22Rv1 (cell line): ENCODE data around the gene FTSJ1.

Source experiments
- H3K27ac ChIP-seq: fragments of 450-650 bp; 2 replicates; pipeline ENCODE4 v1.5.1; 2017
- CTCF ChIP-seq: fragments of 450-650 bp; IDR thresholded peaks from 2 replicates; pipeline ENCODE4 v1.5.1; 2017; ENCODE audit warnings: mild to moderate bottlenecking
- ZFX ChIP-seq: fragments of 450-650 bp; IDR thresholded peaks from 2 replicates; pipeline ENCODE4 v1.6.1; 2017; ENCODE audit warnings: antibody characterized with exemption, borderline replicate concordance

FTSJ1 gene

GRCh38 chrX:48478806-48479205 lies 2.8 kb downstream of the FTSJ1 start:
- H3K27ac ChIP-seq: no peak overlapping the region
- TF ChIP-seq ZFX (no peak), CTCF (no peak)

- no peak overlapping the region for H3K27ac ChIP-seq
- TF ChIP-seq ZFX (no peak), CTCF (no peak)
Measured at GRCh38 chrX:48480142-48480541, 4.1 kb downstream of the FTSJ1 start.

DNA sequence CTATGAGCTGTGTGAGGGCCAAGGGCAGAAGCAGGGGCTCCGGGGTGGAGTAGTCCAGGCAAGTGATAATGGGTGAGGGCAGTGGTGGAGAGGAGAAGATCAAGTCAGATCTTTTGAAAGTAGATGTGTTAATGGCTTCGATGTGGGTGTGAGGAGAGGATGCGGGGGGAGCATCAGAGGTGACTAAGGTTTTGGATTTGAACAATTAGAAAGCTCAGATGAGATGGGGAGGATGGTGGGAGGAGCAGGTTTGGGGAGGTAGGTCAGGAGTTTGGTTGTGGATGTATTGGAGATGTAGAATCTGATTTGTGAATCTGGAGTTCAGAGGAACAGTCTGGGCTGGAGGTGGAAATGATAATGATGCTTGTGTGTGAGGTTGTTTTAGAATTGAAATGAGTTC lies 4.6 kb downstream of the FTSJ1 start:
- TF ChIP-seq CTCF: no peak
- TF ChIP-seq ZFX: no peak
- no peak overlapping the region for H3K27ac ChIP-seq

DNA sequence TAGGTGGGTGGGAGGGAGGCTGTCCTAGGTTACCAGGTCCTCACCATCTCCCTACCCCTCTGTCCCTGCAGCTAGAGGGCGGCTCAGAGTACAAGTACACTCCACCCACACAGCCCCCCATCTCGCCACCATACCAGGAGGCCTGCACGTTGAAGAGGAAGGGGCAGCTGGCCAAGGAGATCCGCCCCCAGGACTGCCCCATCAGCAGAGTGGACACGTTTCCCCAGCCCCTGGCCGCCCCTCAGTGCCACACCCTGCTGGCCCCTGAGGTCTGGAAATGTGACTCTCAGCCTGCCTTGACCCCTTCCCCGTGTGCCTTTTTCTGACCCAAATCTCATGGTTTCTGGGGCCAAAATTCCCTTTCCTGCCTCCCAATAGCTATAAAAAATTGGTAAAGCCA lies 6.5 kb downstream of the FTSJ1 start:
- no peak overlapping the region for H3K27ac ChIP-seq
- TF ChIP-seq CTCF (no peak), ZFX (no peak)

GRCh38 chrX:48487362-48487798 lies 11.4 kb downstream of the FTSJ1 start:
- H3K27ac ChIP-seq: no peak overlapping the region
- TF ChIP-seq CTCF: no peak
- TF ChIP-seq ZFX: no peak

DNA sequence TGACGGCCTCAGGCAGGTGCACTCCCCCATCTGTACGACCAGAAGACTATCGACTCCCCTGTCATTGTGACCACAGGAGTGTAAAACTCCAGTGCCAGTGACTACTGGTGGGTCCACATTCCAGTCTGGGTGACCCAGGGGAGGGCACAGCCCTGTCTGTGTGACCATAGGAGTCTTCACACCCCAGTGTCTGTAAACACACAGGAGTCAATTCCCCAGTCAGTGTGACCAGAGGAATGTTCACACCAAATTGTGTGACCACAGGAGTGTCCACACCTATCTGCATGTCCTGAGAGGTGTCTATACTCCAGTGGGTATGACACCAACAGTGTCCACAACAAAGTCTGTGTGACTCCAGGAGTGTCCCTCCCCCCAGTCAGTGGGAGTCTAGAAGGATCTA lies 12.0 kb downstream of the FTSJ1 start:
- H3K27ac ChIP-seq: no peak overlapping the region
- TF ChIP-seq ZFX: no peak
- TF ChIP-seq CTCF: no peak

DNA sequence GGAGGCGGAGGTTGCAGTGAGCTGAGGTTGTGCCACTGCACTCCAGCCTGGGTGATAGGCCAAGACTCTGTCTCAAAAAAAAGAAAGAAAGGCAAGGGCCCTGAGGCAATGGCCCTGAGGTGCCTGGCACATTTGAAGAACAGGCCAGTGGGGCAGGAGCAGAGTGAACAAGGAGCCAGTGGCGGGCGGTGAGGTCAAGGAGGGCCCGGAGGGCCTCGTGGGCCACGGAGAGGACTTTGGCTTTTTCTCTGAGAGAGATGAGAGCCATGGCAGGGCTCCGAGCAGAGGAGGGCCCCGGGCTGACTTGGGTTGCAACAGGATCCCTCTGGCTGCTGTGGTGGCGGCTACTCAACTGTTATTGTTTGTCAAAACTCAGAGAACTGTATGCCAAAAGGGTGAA lies 13.3 kb downstream of the FTSJ1 start:
- TF ChIP-seq CTCF (no peak), ZFX (no peak)
- H3K27ac ChIP-seq: no peak overlapping the region

DNA sequence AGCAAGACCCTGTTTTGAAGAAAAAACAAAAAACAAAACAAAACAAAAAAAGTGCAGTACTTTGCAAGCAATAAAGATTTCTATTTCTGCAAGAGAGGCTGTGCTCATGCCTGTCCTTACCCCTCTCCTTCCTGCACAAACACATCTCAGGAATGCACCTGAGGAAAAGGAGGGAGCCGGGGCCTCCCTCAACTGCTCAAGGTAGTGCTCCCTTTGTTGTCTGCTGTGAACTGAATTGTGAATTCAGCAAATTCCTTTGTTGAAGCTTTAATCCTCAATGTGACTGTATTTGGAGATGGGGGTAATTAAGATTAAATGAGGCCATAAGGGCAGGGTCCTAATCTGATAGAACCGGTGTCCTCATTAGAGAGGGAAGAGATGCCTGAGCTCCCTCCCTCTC lies 13.9 kb downstream of the FTSJ1 start:
- no peak for TF ChIP-seq ZFX
- no peak for TF ChIP-seq CTCF
- no peak overlapping the region for H3K27ac ChIP-seq
